RCC 7860 (cell line): ENCODE results near the gene TOR4A.

Source experiments
- DNase-seq: peaks from one replicate; pipeline ENCODE4 v3.0.0-alpha.2; 2015; ENCODE audit warnings: low spot score
- FAIRE-seq: peaks from 2 replicates; lab custom pipeline; 2012; peaks lifted over from hg19 to GRCh38; lab: Jason Lieb, UNC

TOR4A gene

DNA sequence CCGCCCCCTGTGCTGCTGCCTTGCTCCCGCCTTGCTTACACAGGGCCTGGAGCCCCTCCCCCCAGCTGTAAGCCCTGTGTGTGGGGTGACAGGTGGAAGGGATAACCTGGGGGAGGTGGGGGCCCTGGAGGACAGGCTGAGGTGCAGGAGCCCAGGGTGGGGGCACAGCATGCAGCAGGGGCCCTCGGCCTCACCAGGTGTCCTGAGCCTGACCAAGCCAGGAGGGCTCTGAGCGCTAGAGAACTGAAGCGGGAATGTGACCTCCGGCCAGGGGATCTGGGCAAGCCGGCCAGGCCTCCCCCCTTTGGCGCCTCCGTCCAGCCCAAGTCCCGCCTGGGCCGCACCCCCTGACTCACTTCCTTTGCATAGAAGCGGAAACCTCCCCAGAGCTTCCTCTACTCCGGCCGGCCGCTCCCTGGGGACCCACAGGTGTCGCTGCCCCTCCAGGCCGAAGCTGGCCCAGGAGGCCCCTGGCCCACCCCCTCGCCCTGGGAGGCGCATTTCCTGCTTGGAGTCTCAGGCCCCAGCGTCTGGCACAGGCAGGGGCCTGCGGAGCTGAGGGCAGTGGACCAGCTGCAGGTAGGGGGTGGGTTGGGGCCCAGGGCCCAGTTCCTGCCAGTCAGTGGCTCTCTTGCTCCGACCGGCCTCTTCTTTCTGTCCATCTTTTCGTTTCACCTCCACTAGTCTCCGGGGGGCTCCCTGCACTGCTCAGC is at the start of gene TOR4A:
TSS of gene TOR4A (plus strand) at position 398 of the 713 bp plus-strand sequence. CDS start 964 bp downstream, outside the sequence.
- FAIRE-seq (peak; percentile 84), DNase-seq (peak; percentile 90)

DNA sequence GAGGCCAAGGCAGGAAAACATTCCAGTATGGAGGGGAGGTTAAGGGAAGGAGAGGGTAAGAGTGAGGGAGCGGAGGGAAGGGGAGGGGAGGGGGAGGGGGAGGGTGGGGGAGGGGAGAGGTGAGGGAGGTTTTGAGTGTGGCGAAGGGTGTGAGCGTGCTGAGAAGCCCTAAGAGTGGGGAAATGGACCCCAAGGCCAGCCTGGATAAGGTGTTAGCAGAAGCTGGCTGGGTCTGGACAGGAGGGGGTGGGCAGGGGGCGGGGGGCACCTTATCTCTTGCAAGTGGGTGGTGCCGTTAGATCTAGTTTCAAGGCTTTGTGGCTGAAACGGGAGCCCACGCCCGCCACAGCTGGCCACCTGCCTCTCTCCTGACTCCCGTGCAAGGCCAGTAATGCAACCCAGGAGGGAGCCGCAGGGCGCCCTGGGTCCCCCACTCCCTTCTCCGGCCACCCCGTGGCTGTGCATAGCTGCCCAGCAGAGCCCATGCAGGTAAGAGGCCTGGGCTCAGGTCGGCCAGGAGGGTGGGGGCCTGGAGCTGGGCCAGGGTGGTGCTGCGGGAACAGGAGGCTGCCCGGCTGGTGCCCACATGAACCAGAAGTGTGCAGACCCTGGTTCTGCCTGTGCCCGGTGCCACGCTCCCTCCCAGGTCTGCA is 49.5 kb upstream of the TOR4A start:
- FAIRE-seq (no peak), DNase-seq (no peak)

DNA sequence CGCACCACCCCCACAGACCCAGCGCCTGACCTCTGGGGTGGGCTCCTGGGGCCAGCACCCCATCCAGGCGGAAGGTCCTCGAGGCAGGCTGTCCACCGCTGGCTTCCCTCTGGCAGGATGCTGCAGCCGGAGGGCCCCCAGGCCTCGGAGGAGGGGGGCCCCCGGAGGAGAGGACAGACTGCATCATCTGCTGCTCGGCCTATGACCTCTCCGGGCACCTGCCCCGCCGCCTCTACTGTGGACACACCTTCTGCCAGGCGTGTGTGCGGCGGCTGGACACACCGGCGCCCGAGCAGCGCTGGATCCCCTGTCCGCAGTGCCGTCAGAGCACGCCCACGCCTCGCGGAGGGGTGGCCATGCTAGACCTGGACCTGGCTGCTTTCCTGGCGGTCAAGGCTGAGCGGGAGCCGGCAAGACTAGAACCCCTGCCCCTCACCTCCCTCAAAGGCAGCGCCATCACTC is 49.0 kb upstream of the TOR4A start:
- FAIRE-seq = no peak

DNA sequence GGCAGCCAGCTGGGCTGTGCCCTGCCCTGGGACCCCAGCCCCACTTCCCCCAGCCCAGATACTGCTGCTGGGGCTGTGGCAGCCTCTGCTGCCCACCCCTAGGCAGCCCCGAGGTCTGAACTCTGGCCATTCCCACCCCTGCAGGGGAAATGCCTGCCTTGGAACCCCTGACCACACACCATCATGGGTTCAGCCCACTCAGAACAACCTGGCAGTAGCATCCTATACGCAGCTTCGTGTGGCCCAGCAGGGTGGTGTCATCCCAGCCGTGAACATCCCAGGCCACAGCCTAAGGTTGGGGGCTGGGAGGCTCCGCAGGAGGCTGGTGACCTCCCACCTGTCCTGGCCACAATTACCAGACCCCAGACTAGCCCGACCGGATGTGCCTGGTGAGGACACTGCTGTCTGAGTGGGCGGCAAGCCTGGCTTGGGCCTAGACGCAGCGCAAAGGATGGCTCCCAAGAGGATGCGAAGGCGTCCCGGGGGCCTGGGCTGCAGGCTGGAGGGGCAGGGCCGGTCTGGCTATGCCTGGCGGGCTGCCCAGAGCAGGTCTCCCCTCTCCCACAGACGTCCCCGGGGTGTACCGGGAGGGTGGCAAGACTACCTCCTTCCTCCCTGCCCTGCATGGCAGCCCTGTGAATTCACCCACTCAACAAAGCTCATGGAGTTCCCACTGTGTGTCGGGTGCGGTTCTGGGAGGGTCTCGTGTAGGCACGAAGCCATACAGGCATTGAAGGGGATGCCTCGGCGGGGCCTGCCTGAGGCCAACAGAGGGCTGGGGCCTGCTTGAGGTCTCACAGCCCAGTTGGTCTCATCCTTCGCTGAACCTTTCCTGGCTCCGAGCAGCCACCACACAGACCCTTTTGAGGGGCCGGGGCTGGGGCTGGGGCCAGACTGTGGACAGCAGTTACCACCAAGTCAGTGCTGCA is 48.3 kb upstream of the TOR4A start:
- DNase-seq = no peak
- FAIRE-seq = no peak

More for the DNA sequence above, 49.0 kb upstream of the TOR4A start:
- DNase-seq = no peak

DNA sequence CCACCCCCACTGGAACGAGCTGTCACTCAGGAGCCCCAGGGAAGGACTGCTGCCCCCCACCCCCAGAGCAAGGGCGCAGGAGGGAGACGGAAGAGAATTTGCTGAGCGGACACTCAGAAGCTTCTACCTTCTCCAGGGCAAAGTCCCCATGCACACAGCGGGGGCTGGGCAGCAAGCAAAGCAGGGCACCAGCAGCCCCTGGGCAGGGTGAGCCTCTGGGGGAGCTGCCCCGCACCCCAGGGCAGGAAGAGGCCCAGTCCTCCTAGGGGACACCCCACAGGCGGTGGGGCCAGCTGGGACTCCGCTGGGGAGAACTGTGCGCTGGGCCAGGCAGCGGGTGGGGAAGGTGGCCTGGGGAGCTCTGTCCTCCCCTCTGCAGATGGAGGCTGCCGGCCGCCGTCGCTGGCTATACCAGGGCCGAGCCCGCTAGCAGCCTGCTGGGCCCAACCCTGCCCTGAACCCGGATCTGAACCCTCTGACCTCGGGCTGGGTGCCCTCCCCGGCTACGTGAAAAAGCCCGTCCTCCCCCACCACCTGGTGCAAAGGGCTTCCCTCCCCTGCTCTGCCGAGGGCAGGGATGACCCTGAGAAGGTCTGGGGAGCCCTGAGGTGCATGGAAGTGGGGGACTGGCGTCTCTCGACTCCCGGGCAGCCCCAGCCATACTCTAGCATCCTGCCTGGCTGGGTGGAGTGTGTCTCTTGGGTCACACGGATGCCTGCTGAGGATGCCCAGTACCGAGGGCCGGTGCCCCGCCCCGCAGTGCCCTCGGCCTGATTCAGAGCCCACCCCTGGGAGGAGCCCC is 47.4 kb upstream of the TOR4A start:
- FAIRE-seq = no peak
- no peak for DNase-seq

DNA sequence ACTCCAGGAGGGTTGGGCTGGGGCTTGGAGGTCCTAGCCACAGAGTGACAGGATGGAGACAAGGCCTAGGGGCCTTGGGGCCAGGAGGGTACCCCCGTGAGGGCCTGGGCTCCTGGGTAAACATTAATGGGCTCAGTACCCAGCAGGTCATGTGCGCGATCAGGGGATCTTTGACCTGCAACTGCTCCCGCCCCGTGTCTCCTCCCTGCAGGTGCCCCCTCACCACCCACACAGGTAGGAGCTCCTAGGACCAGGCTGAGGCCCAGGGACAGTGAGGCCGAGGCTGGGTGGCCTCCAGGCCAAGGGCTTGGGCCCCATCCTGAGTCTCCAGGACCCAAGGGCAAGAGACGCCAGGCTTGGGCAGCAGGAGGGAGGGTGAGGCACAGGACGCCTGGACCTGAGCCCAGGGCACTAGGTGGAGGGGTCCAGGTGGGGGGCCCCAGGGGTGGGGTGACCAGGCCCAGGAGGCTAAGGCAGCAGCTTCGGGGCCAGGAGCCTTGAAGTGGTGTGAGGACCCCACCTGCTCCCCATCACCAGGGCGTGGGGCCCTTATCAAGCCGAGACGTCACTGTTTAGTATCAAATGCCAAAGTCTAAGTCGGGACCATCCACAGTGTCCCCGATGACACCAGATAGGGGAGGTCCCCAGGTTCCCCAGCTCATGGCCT is 46.7 kb upstream of the TOR4A start, which contains the start of gene SLC34A3:
TSS of gene SLC34A3 (plus strand) at position 197 of the 667 bp plus-strand sequence. CDS start 802 bp downstream, outside the sequence.
- no peak for FAIRE-seq
- DNase-seq = no peak

DNA sequence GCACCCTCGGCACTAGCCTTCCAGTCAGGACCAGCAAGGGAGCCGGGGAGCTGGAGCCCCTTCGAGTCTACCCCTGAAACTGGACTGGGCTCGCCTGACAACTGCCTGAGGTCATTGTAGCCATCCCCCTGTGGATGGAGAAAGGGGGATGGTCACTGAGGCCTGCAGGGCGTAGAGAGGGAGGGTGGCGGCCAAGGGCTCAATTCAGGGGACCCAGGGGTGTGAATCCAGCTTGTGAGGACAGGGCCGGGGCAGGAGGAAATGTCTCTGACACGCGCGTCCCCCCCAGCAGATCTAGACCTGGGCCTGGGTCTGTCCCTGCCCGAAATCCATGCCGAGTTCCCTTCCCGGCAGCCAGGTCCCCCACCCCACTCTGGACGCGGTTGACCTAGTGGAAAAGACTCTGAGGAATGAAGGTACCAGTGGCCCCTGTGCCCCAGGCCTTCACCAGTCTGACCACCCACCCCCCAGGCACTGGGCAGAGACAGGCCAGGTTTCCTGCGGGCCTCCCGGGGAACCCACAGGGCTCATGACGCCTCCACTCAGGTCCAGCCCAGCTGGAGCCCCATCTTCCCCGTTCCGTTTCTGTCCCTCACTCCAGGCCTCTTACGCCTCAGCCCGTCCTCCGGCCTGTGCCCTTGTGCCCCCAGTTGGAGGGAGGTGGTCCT is 46.0 kb upstream of the TOR4A start:
- FAIRE-seq = no peak

DNA sequence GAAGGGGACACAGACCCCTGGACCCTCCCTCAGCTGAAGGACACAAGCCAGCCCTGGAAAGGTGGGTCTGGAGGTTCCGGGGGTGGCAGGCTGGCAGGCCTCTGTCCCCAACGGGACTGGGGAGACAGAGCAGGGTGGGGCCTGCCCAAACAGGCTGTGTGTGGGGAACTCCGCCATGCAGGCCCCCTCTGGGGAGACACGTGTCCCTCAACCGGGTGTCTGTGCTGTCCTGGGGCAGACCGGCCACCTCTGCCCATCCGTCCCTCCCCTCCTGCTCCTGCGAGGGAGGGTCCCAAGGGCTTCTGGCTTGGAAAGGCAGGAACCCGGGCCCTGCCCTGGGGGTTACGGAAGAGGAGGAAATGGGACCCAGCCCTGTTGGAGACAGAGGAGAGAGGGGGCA is 45.4 kb upstream of the TOR4A start:
- FAIRE-seq = no peak

More for the DNA sequence above, 46.0 kb upstream of the TOR4A start:
- DNase-seq = no peak

DNA sequence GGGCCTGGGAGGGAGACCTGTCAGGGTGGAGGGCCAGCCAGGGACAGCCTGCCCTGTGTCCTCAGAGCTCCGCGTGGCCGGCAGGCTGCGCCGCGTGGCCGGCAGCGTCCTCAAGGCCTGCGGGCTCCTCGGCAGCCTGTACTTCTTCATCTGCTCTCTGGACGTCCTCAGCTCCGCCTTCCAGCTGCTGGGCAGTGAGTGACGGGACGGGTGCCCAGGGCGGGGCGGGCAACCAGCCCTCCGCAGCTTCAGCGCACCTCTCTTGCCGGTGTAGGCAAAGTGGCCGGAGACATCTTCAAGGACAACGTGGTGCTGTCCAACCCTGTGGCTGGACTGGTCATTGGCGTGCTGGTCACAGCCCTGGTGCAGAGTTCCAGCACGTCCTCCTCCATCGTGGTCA is 45.0 kb upstream of the TOR4A start:
- FAIRE-seq = no peak

More for the DNA sequence above, 45.4 kb upstream of the TOR4A start:
- no peak for DNase-seq

DNA sequence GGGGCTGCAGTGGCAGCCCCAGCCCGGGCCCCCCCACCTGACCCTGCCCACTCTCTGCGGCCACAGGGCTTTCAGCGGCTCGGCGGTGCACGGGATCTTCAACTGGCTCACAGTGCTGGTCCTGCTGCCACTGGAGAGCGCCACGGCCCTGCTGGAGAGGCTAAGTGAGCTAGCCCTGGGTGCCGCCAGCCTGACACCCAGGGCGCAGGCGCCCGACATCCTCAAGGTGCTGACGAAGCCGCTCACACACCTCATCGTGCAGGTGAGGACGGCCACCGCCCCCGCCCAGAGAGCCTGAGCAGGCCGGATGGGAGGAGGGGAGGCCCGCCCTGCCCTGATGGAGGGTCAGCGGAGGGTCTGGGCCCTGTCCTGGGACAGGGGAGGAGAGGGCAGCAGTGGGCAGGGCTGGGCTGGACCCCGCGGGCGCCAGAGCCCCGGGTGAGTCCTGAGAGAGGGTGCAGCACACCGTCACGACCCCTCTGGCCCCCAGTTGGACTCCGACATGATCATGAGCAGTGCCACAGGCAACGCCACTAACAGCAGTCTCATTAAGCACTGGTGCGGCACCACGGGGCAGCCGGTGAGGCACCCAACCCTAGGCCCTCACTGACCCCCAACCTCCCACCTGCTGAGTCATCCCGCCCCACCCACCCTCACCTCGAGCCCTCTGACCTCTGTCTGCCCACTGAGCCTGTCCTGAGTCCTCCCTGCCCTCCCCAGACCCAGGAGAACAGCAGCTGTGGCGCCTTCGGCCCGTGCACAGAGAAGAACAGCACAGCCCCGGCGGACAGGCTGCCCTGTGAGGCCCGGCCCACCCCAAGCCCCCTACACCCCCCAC is 44.2 kb upstream of the TOR4A start:
- no peak for FAIRE-seq

More for the DNA sequence above, 45.0 kb upstream of the TOR4A start:
- DNase-seq = no peak

DNA sequence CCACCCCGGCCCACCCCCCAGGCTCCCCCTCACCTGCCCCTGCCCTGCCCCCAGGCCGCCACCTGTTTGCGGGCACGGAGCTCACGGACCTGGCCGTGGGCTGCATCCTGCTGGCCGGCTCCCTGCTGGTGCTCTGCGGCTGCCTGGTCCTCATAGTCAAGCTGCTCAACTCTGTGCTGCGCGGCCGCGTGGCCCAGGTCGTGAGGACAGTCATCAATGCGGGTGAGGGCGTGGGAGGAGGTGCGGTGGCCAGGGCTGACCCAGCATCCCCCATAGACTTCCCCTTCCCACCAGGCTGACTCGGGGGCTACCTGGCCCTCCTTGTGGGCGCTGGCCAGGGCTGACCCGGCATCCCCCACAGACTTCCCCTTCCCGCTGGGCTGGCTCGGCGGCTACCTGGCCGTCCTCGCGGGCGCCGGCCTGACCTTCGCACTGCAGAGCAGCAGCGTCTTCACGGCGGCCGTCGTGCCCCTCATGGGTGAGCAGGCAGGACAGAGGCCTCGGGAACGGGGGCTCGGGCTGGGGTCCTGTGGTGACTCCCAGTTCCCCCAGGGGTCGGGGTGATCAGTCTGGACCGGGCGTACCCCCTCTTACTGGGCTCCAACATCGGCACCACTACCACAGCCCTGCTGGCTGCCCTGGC is 43.4 kb upstream of the TOR4A start:
- no peak for FAIRE-seq
- no peak for DNase-seq

More for the DNA sequence above, 44.2 kb upstream of the TOR4A start:
- DNase-seq = no peak

DNA sequence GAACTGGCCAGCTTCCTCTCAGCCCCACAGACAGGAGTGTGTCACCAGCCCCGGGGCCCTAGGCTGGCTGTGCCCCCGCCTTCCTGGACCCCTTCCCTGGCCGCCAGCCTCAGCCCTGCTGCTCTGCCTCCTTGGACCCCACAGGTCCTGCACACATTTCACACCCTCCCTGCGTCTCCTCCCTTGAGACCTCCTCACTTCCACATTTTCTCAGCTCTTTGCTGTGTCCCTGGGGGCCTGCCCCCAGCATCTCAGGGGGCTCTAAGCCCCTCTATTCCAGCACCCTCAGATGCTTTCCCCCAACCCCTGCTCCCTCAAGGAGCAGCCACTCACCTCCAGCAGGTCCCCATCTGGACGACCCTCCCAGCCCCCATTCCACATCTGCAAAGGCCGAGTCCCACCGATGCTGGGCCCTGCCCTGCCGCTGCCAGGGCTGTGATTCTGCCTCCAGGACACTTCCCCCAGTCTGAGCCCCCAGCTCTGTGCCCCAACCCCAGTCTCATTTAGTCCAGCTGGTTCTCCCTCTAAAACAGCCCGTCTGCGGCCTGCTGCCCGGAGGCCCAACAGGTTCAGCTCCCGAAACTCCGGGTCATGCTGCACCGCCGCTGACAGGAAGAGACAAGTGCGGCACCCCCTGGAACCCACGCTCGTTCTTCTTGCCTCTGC is 42.6 kb upstream of the TOR4A start:
- FAIRE-seq (no peak), DNase-seq (no peak)

DNA sequence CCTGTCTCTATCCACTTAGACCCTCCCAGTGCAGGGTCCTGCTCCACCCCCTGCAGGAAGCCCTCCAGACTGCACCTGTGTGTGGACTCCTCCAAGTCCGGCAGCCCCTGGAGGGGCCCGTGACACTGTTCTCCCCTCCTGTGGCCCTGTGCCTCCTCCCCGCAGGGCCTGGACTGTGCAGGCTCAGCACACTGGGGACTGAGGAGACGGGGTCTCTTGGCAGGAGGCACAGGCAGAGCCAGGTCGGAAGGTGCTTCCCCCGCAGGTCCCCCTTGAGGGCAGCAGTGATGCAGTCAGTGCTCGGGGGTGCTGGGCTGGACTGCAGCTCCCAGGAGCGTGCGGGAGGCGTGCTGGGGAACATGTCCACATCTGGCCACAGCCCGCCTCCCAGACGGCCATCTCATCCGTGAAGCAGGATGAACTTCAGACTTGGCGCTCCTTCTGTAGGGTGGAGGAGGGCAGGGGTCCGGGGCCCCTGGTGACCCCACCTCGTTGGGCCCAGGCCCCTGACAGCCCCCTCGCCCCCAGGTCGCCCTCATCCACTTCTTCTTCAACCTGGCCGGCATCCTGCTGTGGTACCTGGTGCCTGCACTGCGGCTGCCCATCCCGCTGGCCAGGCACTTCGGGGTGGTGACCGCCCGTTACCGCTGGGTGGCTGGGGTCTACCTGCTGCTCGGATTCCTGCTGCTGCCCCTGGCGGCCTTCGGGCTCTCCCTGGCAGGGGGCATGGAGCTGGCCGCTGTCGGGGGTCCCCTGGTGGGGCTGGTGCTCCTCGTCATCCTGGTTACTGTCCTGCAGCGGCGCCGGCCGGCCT is 41.9 kb upstream of the TOR4A start:
- DNase-seq (no peak), FAIRE-seq (no peak)

DNA sequence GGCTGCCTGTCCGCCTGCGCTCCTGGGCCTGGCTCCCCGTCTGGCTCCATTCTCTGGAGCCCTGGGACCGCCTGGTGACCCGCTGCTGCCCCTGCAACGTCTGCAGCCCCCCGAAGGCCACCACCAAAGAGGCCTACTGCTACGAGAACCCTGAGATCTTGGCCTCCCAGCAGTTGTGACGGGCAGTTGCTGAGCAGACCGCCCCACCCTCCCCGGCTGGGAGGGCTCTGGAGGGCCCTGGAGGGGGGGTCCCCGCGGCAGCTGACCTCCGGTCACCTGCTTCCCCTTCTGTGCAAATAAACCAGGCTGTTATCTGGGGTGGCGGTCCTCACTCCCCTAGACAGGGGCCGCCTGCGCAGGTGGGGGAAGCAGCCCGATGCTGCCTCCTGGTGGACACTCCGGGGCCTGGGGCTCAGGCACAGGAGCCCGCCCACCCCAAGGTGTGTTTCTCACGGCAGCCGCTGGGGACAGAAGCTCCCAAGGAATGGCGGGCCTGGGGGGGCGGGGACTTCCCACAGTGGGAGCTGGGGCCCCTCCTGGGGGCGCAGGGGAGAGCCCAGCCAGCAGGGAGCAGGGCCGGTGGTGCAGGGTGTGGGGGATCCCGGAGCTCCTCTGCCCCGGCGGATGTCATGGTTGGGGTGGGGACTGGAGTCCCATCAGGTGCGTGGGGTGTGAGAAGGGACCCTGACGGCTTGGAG is 41.1 kb upstream of the TOR4A start:
- peak; percentile 61 for DNase-seq
- no peak for FAIRE-seq

DNA sequence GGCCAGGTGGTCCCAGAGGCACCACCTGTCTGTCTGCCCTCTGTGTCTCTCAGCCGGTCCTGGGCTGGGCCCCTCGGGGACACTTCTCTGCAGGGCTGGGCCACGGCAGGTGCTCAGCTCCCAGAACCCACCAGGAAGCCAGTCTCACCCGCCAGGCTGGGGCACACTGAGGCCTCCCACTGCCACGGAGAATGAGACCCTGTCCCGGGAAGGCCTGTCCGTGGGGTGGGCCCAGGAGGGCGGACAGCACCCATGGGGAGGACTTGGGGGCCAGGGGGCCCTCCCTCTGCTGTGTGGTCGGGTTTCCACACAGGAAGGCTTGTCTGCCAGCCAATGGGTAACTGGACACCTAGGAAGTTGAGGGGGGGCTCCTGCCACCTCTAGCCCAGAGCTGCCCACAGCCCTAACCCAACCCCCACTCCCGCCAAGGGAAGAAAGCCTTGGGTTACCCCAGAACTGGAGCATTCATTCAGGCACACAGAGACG is 40.5 kb upstream of the TOR4A start:
- FAIRE-seq (no peak), DNase-seq (no peak)
